ENCODE results near the gene ANKRD13A.
"Not testable (repeated sequence)": the region's sequence is repeated elsewhere in the genome, so short reads cannot be mapped to it uniquely, and the experiment has no call there.

- TF ChIP-seq CTCF, POLR2A, EP300 (IDR thresholded peaks at IDR 0.05): not testable (repeated sequence)
These were observed 9.6 kb downstream of the ANKRD13A start for GRCh38 chr12:110008681-110009398.

Measured in tibial nerve (tissue), 4 donors.